ENCODE measurements around the gene RCE1.

- no peak for TF ChIP-seq POLR2A (IDR thresholded peaks at IDR 0.05)
- no peak for TF ChIP-seq CTCF (IDR thresholded peaks at IDR 0.05 in 8 of 11, conservative IDR thresholded peaks at IDR 0.05 in 3 of 11)
Observed at GRCh38 chr11:66848671-66849500, 5.6 kb downstream of the RCE1 start.

Measured in spleen (tissue), 7 donors.